Body of pancreas (tissue), 4 donors: Measurements from ENCODE around the gene OXCT2. TPM values are rescaled to one million over a fixed set of nuclear protein-coding genes. Genes with fewer than 3 reads are reported as not detected.
"Not testable (repeated sequence)": the region's sequence is repeated elsewhere in the genome, so short reads cannot be mapped to it uniquely, and the experiment has no call there.

Experiments used
- ATAC-seq: fragments of 150-250 bp; one replicate; pipeline ENCODE4 v1.9.1; 2016
- DNase-seq, 4 donors: peaks; one replicate each; pipeline ENCODE4 v3.0.0-alpha.2; 2019
- H3K27ac ChIP-seq, 4 donors: fragments of 200-600 bp; sonication (generic); 1 replicate in 3 of 4; 2 replicates in 1 of 4; pipeline versions ENCODE4 v1.5.1 to v1.6.1; 2016 to 2019; ENCODE audit warnings: mild to moderate bottlenecking in 1 of 4, mixed read lengths in 1 of 4, moderate library complexity in 1 of 4
- H3K27me3 ChIP-seq, 2 donors: fragments of 200-600 bp; sonication (generic); one replicate each; pipeline ENCODE4 v1.6.0; 2016; ENCODE audit warnings: mild to moderate bottlenecking in 1 of 2
- H3K36me3 ChIP-seq, 2 donors: fragments of 200-600 bp; sonication (generic); replicated peaks in 1 of 2; 2 replicates each; pipeline ENCODE4 v1.5.1; 2016; ENCODE audit warnings: low read depth in 2 of 2; ENCODE audit not compliant: insufficient read depth in 1 of 2
- H3K4me1 ChIP-seq: fragments of 200-600 bp; sonication (generic); one replicate; pipeline ENCODE4 v1.6.0; 2016
- H3K4me3 ChIP-seq, 2 donors: fragments of 200-600 bp; sonication (generic); 1 replicate in 1 of 2; 2 replicates in 1 of 2; pipeline ENCODE4 v1.5.1; 2016 to 2019
- H3K9me3 ChIP-seq, 3 donors: fragments of 200-600 bp; sonication (generic); 1 replicate in 2 of 3; 2 replicates in 1 of 3; pipeline ENCODE4 v1.5.1; 2016
- CTCF ChIP-seq, 7 experiments: fragments of 450-650 bp in 4 of 7; fragments of 200-600 bp in 3 of 7; sonication (generic) in 3 of 7; IDR thresholded peaks; one replicate each; pipeline ENCODE4 v1.5.1; 2016 to 2019; ENCODE audit warnings: antibody characterized with exemption in 7 of 7
- POLR2A ChIP-seq, 3 donors: fragments of 450-650 bp; IDR thresholded peaks; one replicate each; pipeline ENCODE4 v1.6.1; 2016; ENCODE audit warnings: antibody characterized with exemption in 3 of 3, mild to moderate bottlenecking in 2 of 3
- WGBS, 2 donors: methylation state at CpG; one replicate each; pipeline ENCODE4 v1.1.5; 2017; 5-methylcytosine and 5-hydroxymethylcytosine counted together
- intact Hi-C: fragments of 100-400 bp; cut with DNase I; formaldehyde crosslinking; loops from one replicate; pipeline ENCODE4 v1.15.1; 2023
- total RNA-seq, 2 donors: library from RNA; depleted of rRNA; stranded (reverse); fragments of >200 nt; gene quantifications; one replicate each; pipeline ENCODE4 v1.1.0, GENCODE V29; 2016

The OXCT2 gene
- total RNA-seq, result 1 to 10 TPM; 2.6 to 4.6 TPM

- H3K9me3 ChIP-seq, H3K36me3 ChIP-seq, H3K4me1 ChIP-seq, DNase-seq, ATAC-seq, H3K27ac ChIP-seq, H3K4me3 ChIP-seq, H3K27me3 ChIP-seq, intact Hi-C loops: not testable (repeated sequence)
- 30% methylated on average over 4 of the region's 57 CpGs; no CpG with 5 or more reads in 1 of the 2 donors for WGBS, 2 donors
Measured at GRCh38 chr1:39771022-39771532, at the start of gene OXCT2. OXCT2 (minus strand) TSS chr1:39771348; CDS start chr1:39771255, 93 bp downstream.

- 90% methylated on average over 13 to 20 of the region's 22 CpGs for WGBS, 2 donors
- intact Hi-C loops, result loop anchor here (5.0 kb wide), 1 partner anchor 153 kb away; no protein-coding TSS in a partner anchor
Measured at GRCh38 chr1:39819091-39819812, 48.1 kb upstream of the OXCT2 start.

GRCh38 chr1:39818482-39818881, 47.3 kb upstream of the OXCT2 start:
- no peak overlapping the region for H3K4me3 ChIP-seq
- no peaks in the 10 kb centered on the region for H3K9me3 ChIP-seq
- peak; percentile 54 to 95 (median 64) for DNase-seq
- H3K36me3 ChIP-seq, result no peaks in the 10 kb centered on the region
- peak overlapping the region in 2 of 4 donors; percentile 5 to 74 for H3K27ac ChIP-seq
- WGBS, 2 donors, result 94% methylated on average over 2 of the region's 2 CpGs; no CpG with 5 or more reads in 1 of the 2 donors
- no peaks in the 10 kb centered on the region for H3K27me3 ChIP-seq
- peaks cover 19% of the 10 kb centered on the region for H3K4me1 ChIP-seq
- intact Hi-C loops, result loop anchor here (5.0 kb wide), 1 partner anchor 154 kb away; no protein-coding TSS in a partner anchor
- ATAC-seq, result peak; percentile 58
- TF ChIP-seq POLR2A (IDR thresholded peaks at IDR 0.05) (no peak), CTCF (IDR thresholded peaks at IDR 0.05) (no peak)

More at GRCh38 chr1:39819091-39819812, 48.1 kb upstream of the OXCT2 start:
- no peaks in the 10 kb centered on the region for H3K36me3 ChIP-seq
- H3K9me3 ChIP-seq, result no peaks in the 10 kb centered on the region
- ATAC-seq (no peak), DNase-seq (peak in 1 of 4 donors; percentile 28)
- no peaks in the 10 kb centered on the region for H3K27me3 ChIP-seq
- H3K4me1 ChIP-seq, result peaks cover 19% of the 10 kb centered on the region
- H3K4me3 ChIP-seq, result no peak overlapping the region
- peak overlapping the region in 1 of 4 donors; percentile 62 for H3K27ac ChIP-seq
- TF ChIP-seq CTCF (IDR thresholded peaks at IDR 0.05) (no peak), POLR2A (IDR thresholded peaks at IDR 0.05) (no peak)

GRCh38 chr1:39817091-39817932, 46.2 kb upstream of the OXCT2 start:
- WGBS, 2 donors, result 53 to 62% methylated on average over 12 to 16 of the region's 24 CpGs
- peak in 1 of 7 experiments; percentile 6 for TF ChIP-seq CTCF (IDR thresholded peaks at IDR 0.05)
- peak in 1 of 3 donors; percentile 16 for TF ChIP-seq POLR2A (IDR thresholded peaks at IDR 0.05)
- not testable (repeated sequence) for H3K36me3 ChIP-seq, H3K4me3 ChIP-seq, H3K9me3 ChIP-seq, H3K27me3 ChIP-seq
- peak; percentile 48 to 72 (median 68) for DNase-seq
- peak; percentile 67 for ATAC-seq
- intact Hi-C loops, result loop anchor here (5.0 kb wide), 1 partner anchor 155 kb away; no protein-coding TSS in a partner anchor
- Histone ChIP-seq H3K4me1 (peaks cover 19% of the 10 kb centered on the region), H3K27ac (peak overlapping the region in 2 of 4 donors; percentile 54 to 74)
